Stimulated activated effector memory CD8-positive, alpha-beta T cell treated with anti-CD3 and anti-CD28 coated beads, Interleukin-12 subunit alpha, Interleukin-12 subunit beta, amount 100 ng/mL, for 72 hours (primary cell): ENCODE results near the gene SLC9A3.
"Not testable (repeated sequence)": the region's sequence is repeated elsewhere in the genome, so short reads cannot be mapped to it uniquely, and the experiment has no call there.

Experiments
- ATAC-seq: fragments of 150-1000 bp; cut with Tn5 transposase; 2 replicates; pipeline ENCODE4 v1.10.0; 2021
- DNase-seq, 2 donors: peaks; one replicate each; pipeline ENCODE4 v3.0.0; 2021 to 2022; ENCODE audit warnings: low spot score in 2 of 2
- H3K27ac Mint-ChIP-seq: one replicate; pipeline ENCODE4 v1.8.0; 2022; ENCODE audit warnings: mild to moderate bottlenecking, mixed read lengths
- H3K36me3 Mint-ChIP-seq: one replicate; pipeline ENCODE4 v1.8.0; 2022; ENCODE audit warnings: mild to moderate bottlenecking, mixed read lengths
- H3K4me1 Mint-ChIP-seq: one replicate; pipeline ENCODE4 v1.8.0; 2022; ENCODE audit warnings: mixed read lengths
- H3K4me3 Mint-ChIP-seq: one replicate; pipeline ENCODE4 v1.8.0; 2022; ENCODE audit warnings: mild to moderate bottlenecking, mixed read lengths
- H3K9me3 Mint-ChIP-seq: one replicate; pipeline ENCODE4 v1.8.0; 2022; ENCODE audit warnings: mixed read lengths

Gene SLC9A3

DNA sequence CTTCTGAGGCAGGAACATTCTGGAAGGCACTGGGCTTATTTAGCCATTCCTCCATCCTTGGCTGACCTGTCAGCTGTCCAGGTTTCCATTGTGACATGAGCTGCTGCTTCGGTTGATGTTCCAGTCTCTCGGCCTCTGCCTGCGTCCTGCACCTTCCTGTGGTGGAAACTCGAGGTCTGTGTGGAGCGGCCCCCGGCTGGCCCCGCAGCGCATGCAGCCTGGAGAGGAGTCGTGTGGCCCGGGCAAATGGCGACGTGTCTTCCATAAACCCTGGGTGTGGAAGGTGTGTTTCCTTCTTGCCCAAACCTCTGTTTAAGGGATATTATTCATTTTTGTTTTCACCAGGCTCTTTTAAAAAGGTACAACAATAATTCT is 36.5 kb upstream of the SLC9A3 start:
- Mint-ChIP-seq H3K36me3 (no peaks in the 10 kb centered on the region), H3K4me3 (no peak overlapping the region), H3K27ac (no peak overlapping the region), H3K9me3 (no peaks in the 10 kb centered on the region), H3K4me1 (no peaks in the 10 kb centered on the region)
- DNase-seq (no peak), ATAC-seq (no peak)

DNA sequence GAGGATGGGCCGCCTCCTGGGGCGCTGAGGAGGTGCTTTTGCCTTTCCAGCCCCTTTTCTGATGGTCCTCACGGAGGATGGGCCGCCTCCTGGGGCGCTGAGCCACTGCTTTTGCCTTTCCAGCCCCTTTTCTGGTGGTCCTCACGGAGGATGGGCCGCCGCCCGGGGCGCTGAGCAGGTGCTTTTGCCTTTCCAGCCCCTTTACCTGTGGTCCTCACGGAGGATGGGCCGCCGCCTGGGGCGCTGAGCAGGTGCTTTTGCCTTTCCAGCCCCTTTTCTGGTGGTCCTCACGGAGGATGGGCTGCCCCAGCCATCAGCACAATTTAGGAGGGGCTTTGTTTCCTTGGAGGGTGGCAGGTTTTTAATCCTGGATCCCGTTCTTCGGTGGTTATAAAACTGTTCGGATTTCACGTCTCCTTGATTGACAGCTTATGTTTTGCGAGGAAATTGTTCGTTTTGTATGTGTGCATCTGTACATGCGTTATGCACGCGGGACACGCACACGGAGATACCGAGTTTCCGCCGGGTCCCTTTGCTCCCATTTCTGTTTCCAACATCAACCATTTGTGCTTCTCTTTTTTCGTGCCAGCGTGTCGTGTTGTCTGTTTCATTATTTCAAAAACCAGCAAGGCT is 34.7 kb upstream of the SLC9A3 start:
- no peaks in the 10 kb centered on the region for H3K36me3 Mint-ChIP-seq
- H3K9me3 Mint-ChIP-seq: no peaks in the 10 kb centered on the region
- DNase-seq: no peak
- ATAC-seq: no peak
- H3K4me1 Mint-ChIP-seq: no peaks in the 10 kb centered on the region
- H3K4me3 Mint-ChIP-seq: no peak overlapping the region
- H3K27ac Mint-ChIP-seq: no peak overlapping the region

- Mint-ChIP-seq H3K36me3 (no peaks in the 10 kb centered on the region), H3K4me1 (no peaks in the 10 kb centered on the region), H3K27ac (no peak overlapping the region), H3K4me3 (no peak overlapping the region), H3K9me3 (no peaks in the 10 kb centered on the region)
- DNase-seq (no peak), ATAC-seq (peak; percentile 21)
Observed at GRCh38 chr5:558326-558725, 34.1 kb upstream of the SLC9A3 start.

- not testable (repeated sequence) for H3K36me3 Mint-ChIP-seq, ATAC-seq, DNase-seq, H3K9me3 Mint-ChIP-seq, H3K4me3 Mint-ChIP-seq, H3K27ac Mint-ChIP-seq, H3K4me1 Mint-ChIP-seq
Observed at GRCh38 chr5:557917-558316, 33.7 kb upstream of the SLC9A3 start.

DNA sequence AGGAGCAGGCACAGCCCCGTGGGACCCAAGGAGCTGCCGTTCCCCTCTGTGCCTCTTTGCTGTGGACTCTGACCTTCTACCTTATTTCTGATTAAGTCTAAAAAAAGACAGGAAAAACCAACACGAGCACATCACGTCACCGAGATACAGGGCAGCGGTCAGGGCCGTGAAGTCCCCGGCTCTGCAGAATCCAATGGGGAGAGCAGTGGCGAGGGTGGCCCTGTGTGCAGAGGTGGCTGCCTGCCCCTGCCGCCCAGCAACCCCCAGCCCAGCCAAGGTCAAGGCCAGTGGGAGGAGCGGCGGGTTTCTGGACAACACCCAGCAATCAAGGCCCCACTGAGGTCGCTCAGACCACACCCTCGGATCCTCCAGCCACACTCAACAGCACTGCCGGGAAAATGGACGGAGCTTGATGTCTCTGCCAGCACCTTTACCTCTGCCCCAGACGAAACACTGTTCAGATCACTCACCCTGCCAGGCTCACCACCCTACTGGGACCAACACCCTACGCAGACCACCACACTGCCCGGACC is 32.7 kb upstream of the SLC9A3 start:
- no peak overlapping the region for H3K27ac Mint-ChIP-seq
- no peaks in the 10 kb centered on the region for H3K4me1 Mint-ChIP-seq
- DNase-seq: no peak
- H3K4me3 Mint-ChIP-seq: no peak overlapping the region
- no peaks in the 10 kb centered on the region for H3K36me3 Mint-ChIP-seq
- no peak for ATAC-seq
- no peaks in the 10 kb centered on the region for H3K9me3 Mint-ChIP-seq

DNA sequence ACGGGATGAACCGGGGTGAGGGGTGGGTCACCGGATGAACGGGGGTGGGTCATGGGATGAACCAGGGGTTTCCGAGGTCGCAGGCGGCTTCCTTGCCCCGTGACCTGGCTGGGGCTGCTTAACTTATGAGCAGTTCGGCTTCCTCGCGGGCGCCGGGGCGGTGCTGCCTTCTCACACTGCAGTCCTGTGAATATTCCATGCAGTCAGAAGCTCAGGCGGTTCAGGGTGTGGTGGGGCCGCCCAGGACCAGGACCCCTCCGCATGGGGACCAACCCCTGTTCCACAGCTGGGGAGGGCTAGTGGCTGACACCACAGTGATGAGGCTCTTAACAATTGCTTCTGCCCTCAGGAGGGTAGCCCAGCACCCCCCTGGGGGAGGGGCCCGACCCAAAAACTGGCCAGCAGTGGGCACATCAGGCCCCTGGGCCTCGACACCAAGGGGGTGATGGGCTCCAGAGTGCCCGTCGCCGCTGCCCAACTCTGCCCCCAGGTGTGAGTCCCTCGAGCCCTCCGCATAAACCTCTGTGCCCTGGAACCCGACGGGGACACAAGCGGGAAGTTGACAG is 30.9 kb upstream of the SLC9A3 start:
- H3K27ac Mint-ChIP-seq: no peak overlapping the region
- H3K36me3 Mint-ChIP-seq: no peaks in the 10 kb centered on the region
- ATAC-seq (peak; percentile 36), DNase-seq (no peak)
- no peaks in the 10 kb centered on the region for H3K4me1 Mint-ChIP-seq
- no peak overlapping the region for H3K4me3 Mint-ChIP-seq
- no peaks in the 10 kb centered on the region for H3K9me3 Mint-ChIP-seq

GRCh38 chr5:554284-554988 is 30.2 kb upstream of the SLC9A3 start:
- ATAC-seq (no peak), DNase-seq (no peak)
- no peaks in the 10 kb centered on the region for H3K4me1 Mint-ChIP-seq
- H3K27ac Mint-ChIP-seq: no peak overlapping the region
- no peak overlapping the region for H3K4me3 Mint-ChIP-seq
- H3K9me3 Mint-ChIP-seq: no peaks in the 10 kb centered on the region
- H3K36me3 Mint-ChIP-seq: no peaks in the 10 kb centered on the region

- Mint-ChIP-seq H3K4me3 (no peak overlapping the region), H3K36me3 (no peaks in the 10 kb centered on the region), H3K9me3 (no peaks in the 10 kb centered on the region), H3K27ac (no peak overlapping the region), H3K4me1 (no peaks in the 10 kb centered on the region)
- no peak for DNase-seq
- ATAC-seq: no peak
Observed at GRCh38 chr5:553874-554273, 29.6 kb upstream of the SLC9A3 start.

DNA sequence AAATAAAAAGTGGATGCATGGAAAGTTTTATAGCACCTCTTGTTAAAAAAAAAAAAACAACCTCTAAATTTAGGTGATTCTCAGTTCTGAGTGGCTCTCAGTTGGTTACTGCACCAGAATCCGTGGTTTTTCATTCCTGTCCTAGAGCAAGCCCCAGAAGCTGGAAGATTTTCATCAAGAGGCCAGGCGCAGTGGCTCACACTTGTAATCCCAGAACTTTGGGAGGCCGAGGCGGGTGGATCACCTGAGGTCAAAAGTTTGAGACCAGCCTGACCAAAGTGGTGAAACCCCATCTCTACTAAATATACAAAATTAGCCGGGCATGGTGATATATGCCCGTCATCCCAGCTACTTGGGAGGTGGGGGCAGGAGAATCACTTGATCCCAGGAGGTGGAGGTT is 27.2 kb upstream of the SLC9A3 start:
- Mint-ChIP-seq H3K36me3 (no peaks in the 10 kb centered on the region), H3K4me3 (no peak overlapping the region), H3K4me1 (no peaks in the 10 kb centered on the region), H3K9me3 (no peaks in the 10 kb centered on the region), H3K27ac (no peak overlapping the region)
- DNase-seq: no peak
- ATAC-seq: no peak

DNA sequence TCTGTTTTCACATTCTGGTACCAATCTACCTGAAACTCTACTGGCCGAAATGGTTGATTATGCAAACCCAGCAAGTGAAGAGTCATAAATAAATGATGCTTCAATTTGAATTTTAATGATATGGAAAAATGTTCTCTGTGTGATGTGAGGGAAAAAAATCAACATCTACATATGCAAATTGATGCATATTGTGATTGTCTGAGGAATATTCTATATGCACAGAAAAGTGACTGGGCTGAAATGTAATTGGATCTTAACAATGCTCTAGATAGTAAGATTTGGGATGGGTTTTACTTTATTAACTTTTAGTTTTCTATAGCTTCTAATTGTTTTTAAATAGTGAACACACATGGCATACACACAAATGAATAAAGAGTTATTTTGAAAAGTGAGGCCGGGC is 25.0 kb upstream of the SLC9A3 start:
- Mint-ChIP-seq H3K9me3 (no peaks in the 10 kb centered on the region), H3K4me1 (peaks cover under 1% of the 10 kb centered on the region), H3K36me3 (no peaks in the 10 kb centered on the region), H3K4me3 (no peak overlapping the region), H3K27ac (no peak overlapping the region)
- DNase-seq (no peak), ATAC-seq (no peak)

DNA sequence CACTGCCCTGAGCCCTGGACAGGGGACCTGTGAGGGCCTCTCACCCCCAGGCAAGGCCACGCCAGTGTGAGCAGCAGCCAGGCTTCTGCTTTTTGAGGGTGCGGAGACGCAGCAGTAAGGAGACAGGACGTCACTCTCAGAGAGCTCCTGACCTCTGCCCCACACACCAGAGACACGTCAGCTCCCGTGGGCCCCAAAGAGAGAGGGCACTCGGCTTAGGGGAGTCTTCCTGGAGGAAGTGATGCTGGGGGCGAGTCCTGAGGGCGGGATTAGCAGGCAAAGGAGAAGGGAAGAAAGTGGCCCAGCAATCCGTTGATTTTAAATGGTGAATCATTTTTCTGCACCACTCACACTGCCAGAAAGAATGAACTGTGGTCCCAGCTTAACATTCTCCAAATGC is 24.0 kb upstream of the SLC9A3 start:
- Mint-ChIP-seq H3K27ac (no peak overlapping the region), H3K9me3 (no peaks in the 10 kb centered on the region), H3K4me1 (peaks cover 10% of the 10 kb centered on the region), H3K36me3 (no peaks in the 10 kb centered on the region), H3K4me3 (no peak overlapping the region)
- DNase-seq: no peak
- no peak for ATAC-seq

DNA sequence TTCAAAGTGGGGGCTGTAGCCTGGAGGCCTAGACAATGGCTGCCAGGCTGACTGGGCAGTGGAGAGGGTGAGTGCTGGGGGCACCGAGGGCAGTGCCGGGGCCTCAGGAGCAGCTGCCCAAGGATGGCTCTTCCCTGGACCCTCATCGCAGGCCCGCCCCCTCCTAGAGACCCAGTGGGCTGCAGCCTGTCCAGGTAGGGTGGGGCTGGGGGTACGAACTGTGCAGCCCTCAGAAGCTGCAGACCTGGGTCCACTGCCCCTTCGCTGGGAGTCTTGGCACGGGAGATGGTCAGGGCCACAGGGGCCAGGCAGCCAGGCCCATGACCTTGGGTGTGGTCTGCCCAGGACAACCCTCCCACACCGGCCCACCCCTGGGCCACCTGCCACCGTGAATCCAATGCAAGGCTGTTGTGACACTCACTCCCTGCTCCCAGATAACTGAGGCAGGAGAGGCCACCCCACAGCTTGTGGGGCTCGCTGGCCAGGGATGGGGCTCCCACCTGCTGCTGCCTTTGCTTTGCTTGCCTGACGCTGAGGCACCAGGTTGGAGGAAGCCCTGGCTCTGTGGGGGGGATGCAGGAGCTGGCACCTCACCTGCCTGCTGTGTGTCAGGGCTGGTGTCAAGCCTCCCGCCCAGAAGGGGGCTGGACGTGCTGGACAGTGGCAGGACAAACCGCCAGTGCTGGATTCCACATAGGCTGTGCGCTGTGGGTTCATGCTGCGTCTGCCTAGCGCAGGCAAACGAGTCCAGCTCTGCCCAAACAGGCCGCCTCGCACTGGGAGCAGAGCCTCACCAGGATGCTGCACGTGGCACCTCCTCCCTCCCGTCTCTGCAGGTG is 23.1 kb upstream of the SLC9A3 start:
- H3K27ac Mint-ChIP-seq: no peak overlapping the region
- ATAC-seq: no peak
- no peak overlapping the region for H3K4me3 Mint-ChIP-seq
- no peaks in the 10 kb centered on the region for H3K36me3 Mint-ChIP-seq
- no peaks in the 10 kb centered on the region for H3K9me3 Mint-ChIP-seq
- DNase-seq: no peak
- peaks cover 20% of the 10 kb centered on the region for H3K4me1 Mint-ChIP-seq

- no peaks in the 10 kb centered on the region for H3K9me3 Mint-ChIP-seq
- no peak for DNase-seq
- H3K4me3 Mint-ChIP-seq: no peak overlapping the region
- ATAC-seq: no peak
- no peaks in the 10 kb centered on the region for H3K36me3 Mint-ChIP-seq
- no peak overlapping the region for H3K27ac Mint-ChIP-seq
- peaks cover 21% of the 10 kb centered on the region for H3K4me1 Mint-ChIP-seq
Observed at GRCh38 chr5:546376-546908, 22.2 kb upstream of the SLC9A3 start.

- Mint-ChIP-seq H3K9me3 (no peaks in the 10 kb centered on the region), H3K4me3 (no peak overlapping the region), H3K36me3 (no peaks in the 10 kb centered on the region), H3K27ac (no peak overlapping the region), H3K4me1 (peaks cover 21% of the 10 kb centered on the region)
- no peak for DNase-seq
- no peak for ATAC-seq
Observed at GRCh38 chr5:545641-546375, 21.6 kb upstream of the SLC9A3 start.
